Fibroblast of mammary gland (primary cell): ENCODE data around the gene FIBCD1.

Source experiments
- DNase-seq: peaks from one replicate; pipeline ENCODE4 v3.0.0-alpha.2; 2010; ENCODE audit warnings: low read depth
- H3K4me3 ChIP-seq: 2 replicates; pipeline ENCODE4 v1.5.1; 2011; ENCODE audit warnings: low read depth, mild to moderate bottlenecking, low read length, moderate library complexity; ENCODE audit not compliant: control insufficient read depth
- CTCF ChIP-seq: conservative IDR thresholded peaks from 2 replicates; pipeline ENCODE4 v1.5.1; 2011; ENCODE audit warnings: low read depth, low read length, inconsistent platforms; ENCODE audit not compliant: control insufficient read depth, insufficient read depth

FIBCD1 gene

GRCh38 chr9:130872508-130872907 is 66.5 kb downstream of the FIBCD1 start:
- no peak overlapping the region for H3K4me3 ChIP-seq
- no peak for DNase-seq
- TF ChIP-seq CTCF = no peak

GRCh38 chr9:130872093-130872492 is 67.0 kb downstream of the FIBCD1 start:
- TF ChIP-seq CTCF = no peak
- DNase-seq = no peak
- no peak overlapping the region for H3K4me3 ChIP-seq

GRCh38 chr9:130871395-130872062 is 67.5 kb downstream of the FIBCD1 start:
- no peak for TF ChIP-seq CTCF
- no peak for DNase-seq
- no peak overlapping the region for H3K4me3 ChIP-seq

GRCh38 chr9:130870491-130871381 is 68.3 kb downstream of the FIBCD1 start:
- TF ChIP-seq CTCF = no peak
- H3K4me3 ChIP-seq = no peak overlapping the region
- DNase-seq = no peak

GRCh38 chr9:130869250-130869649 is 69.8 kb downstream of the FIBCD1 start:
- no peak overlapping the region for H3K4me3 ChIP-seq
- peak; percentile 63 for DNase-seq
- TF ChIP-seq CTCF = no peak

GRCh38 chr9:130868230-130868629 is 70.8 kb downstream of the FIBCD1 start:
- H3K4me3 ChIP-seq = no peak overlapping the region
- no peak for DNase-seq
- no peak for TF ChIP-seq CTCF

- DNase-seq = no peak
- no peak overlapping the region for H3K4me3 ChIP-seq
- no peak for TF ChIP-seq CTCF
These were observed 71.5 kb downstream of the FIBCD1 start for GRCh38 chr9:130867556-130867955.
